Esophagus muscularis mucosa (tissue), 4 donors: ENCODE data around the gene TRABD2B.

ENCODE experiments used
- CTCF ChIP-seq, 3 experiments: fragments of 200-600 bp in 2 of 3; fragments of 450-650 bp in 1 of 3; sonication (generic) in 2 of 3; IDR thresholded peaks; one replicate each; pipeline ENCODE4 v1.5.1; 2017 to 2019; ENCODE audit warnings: antibody characterized with exemption in 3 of 3, mild to moderate bottlenecking in 2 of 3, moderate library complexity in 1 of 3
- EP300 ChIP-seq: sonication (generic); formaldehyde crosslinking; IDR thresholded peaks from one replicate; pipeline ENCODE4 v1.6.1; 2017; ENCODE audit warnings: antibody characterized with exemption
- POLR2A ChIP-seq: fragments of 450-650 bp; IDR thresholded peaks from one replicate; pipeline ENCODE4 v1.6.1; 2017; ENCODE audit warnings: antibody characterized with exemption, moderate library complexity, mild to moderate bottlenecking, low read depth
- POLR2AphosphoS5 ChIP-seq, 2 donors: sonication (generic); formaldehyde crosslinking; IDR thresholded peaks; one replicate each; pipeline ENCODE4 v1.6.1; 2017; ENCODE audit warnings: antibody characterized with exemption in 2 of 2

- TF ChIP-seq CTCF (IDR thresholded peaks at IDR 0.05): no peak
- TF ChIP-seq POLR2A: no peak
- no peak for TF ChIP-seq POLR2AphosphoS5 (IDR thresholded peaks at IDR 0.05)
- TF ChIP-seq EP300: no peak
These were observed 65.8 kb downstream of the TRABD2B start for GRCh38 chr1:47931395-47931794.
